NCI-H146 (cell line): ENCODE data around the gene MVB12B.
A peak's percentile ranks its signal among the peaks of the same experiment; 100 is the strongest.

Experiments
- DNase-seq: peaks from one replicate; lab custom pipeline; 2025; lab: John Stamatoyannopoulos, UW

MVB12B gene

DNA sequence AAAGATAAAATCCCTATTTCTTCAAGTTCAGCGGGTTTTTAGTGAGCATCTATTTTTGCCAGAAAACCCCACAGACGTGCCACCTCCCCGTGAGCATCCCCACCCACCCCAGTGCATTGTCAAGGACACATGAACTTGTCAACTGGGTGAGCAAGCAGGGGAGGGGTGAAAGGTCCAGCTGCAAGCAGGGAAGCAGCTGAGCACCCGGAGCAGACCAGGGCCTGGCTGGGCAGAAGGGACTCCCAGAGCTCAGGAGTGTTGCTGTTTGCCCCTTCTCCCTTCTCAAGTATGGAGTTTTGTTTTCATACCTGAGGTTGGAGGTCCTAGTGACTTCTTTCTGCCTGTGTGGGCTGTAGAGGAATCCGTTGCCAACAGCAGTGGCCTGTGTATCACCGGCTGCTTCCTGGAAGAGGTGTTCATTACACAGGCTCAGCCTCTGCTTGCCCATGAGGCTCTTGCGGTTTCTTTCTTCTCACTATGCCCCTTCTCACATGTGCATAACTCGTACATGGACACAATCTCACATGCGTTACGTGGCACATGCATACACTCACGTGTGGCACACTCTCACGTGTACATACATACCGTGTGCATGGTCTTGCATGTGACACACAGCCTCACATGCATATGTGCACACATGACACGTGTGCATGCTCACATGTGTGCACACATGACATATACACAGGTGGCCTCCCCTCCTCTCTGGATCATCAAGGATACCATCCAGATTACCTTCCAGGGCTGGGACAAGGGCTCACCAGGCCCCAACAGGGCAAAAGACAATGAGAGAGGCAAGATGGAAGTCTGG lies 126.7 kb downstream of the MVB12B start:
- DNase-seq = no peak

DNA sequence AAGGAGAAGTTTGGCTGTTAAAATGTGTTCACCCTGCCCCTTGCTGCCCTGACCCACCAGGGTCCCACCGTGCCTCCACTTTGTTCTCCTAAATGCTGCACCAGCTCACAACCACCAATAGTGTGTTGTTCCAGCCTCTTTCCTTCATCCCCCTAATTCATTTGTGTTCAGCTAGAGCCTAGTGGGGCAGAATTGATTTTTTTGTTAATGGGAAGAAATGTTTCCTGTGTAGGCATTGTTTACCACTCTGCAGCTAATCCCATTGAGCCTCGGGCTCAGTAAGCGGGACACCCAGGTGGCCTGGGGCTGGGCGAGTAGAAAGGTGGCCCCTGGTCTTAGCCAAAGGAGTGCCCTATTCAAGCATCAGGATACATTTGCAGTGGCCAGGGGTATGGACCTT lies 127.6 kb downstream of the MVB12B start:
- peak; percentile 4 for DNase-seq

DNA sequence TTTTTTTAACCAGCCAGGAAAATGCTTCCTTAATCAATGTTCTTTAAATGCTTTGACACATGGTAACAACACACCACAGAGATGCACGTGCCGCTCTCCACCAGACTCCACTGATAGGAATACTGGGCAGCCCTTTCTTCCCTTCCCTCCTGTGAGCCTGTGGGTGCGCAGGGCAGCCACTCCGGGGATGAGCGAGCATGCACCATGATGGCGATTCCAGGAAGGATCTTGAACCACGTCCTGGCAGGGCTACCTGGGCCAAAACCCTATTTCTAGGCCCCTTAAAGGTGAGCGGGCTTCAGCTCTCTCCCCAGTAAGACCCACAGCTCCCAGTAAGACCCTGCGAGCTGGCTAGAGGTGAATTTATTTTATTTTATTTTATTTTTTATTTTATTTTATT lies 128.2 kb downstream of the MVB12B start:
- DNase-seq = no peak

DNA sequence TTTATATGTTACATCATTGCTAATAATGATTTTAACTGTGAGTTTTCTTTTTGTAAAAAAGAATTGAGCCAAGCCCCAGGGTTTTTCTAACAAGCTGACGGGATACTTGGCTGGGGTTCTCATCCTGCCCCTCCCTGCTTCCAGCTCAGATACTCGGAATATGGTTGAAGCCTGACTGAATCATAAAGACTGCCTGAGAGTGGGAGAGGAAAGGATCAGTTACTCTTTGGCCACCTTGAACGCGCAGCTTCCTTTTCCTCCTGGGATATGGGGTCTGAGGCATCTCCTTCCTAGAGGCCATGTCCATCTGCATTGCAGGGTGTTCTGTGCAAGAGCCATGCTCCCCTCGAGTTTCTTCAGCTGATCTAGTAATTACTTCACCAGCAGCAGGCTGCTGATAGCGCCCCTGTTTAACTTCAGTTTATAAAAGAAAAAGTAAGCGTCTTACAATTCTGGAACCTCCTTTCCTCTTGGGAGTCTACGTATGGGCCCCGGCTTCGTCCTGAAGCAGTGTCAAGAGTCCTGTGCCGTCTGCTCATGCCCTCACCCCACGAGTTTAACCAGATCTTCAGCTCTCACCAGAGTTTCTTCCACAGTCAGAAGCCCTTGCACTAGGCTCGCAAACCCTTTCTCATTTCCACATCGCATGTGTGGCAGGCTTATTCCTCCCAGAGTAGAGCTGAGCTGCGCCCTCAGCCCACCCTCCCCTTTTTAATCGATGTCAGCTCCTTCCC lies 130.0 kb downstream of the MVB12B start:
- no peak for DNase-seq

DNA sequence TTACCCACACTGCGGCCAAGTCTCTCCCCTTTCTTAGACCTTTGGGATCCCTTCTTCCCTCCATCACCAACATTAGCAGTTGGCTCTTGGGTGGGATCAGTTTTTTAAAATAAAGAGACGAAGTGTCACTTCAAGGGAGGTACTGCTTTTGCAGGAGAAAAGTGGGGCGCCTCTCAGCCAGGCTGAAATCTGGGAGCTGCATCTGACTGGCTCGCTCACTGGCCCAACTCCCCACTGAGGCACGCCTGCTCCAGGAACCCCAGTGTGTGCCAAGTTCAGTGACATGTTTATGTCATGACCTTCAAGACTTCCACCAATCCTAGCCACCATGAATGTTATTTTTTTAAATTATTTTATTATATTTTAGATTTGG lies 130.5 kb downstream of the MVB12B start:
- no peak for DNase-seq

DNA sequence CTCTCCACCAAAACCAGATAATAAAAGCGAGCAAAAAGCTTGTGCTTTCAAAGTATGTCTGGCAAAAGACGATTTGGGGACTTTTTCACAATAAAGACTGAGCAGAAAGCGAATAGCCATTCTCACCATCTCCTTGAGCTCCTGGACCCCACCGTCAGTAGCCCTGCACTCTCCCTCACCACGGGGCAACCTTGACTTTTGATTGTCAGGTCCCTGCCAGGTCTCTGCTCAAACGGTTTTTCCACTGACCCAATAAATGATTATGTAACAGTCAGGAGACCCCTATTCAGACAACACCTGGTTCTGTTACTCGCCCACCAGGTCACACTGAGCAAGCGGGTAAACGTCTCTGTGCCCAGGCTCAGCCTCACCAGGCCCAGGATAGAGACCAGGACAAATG lies 131.3 kb downstream of the MVB12B start:
- no peak for DNase-seq

DNA sequence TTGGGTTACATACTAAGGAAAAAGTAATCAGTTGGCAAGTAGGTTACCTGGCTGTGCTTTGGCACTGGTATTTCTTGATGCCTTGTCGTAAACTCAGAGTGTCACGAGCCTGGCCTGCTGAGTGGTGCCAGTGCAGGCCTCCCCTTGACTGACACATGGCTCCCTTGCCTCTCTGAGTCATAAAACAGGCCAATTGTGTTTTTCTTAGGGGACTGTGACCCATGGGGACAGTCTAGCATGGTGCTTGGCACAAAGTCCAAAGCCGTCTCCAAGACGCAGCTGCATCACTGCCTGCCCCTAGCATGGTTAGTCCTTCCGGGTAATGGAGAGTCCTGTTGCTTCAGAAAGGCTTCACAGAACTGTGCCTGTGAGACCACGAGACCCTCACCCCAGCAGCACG lies 132.5 kb downstream of the MVB12B start:
- DNase-seq = no peak

DNA sequence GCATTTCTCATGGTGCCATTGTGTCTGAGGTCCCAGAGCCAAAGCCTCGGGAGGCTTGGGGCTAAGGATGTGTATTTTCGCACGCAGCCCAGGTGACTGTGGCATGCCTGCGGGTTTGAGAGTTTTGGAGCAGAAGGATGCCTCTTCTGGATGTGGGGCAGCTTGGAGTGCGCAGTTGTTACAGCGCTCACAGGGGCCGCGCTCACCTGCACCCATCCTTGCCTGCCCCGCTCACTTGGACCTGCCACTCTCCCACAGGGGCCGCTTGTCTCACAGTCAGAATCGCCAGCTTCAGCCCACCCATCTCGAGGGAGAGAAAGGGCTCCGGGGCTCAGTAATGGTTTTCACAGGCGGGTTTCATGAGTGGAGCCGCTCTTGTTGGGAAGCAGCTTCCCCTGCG lies 132.9 kb downstream of the MVB12B start:
- no peak for DNase-seq

DNA sequence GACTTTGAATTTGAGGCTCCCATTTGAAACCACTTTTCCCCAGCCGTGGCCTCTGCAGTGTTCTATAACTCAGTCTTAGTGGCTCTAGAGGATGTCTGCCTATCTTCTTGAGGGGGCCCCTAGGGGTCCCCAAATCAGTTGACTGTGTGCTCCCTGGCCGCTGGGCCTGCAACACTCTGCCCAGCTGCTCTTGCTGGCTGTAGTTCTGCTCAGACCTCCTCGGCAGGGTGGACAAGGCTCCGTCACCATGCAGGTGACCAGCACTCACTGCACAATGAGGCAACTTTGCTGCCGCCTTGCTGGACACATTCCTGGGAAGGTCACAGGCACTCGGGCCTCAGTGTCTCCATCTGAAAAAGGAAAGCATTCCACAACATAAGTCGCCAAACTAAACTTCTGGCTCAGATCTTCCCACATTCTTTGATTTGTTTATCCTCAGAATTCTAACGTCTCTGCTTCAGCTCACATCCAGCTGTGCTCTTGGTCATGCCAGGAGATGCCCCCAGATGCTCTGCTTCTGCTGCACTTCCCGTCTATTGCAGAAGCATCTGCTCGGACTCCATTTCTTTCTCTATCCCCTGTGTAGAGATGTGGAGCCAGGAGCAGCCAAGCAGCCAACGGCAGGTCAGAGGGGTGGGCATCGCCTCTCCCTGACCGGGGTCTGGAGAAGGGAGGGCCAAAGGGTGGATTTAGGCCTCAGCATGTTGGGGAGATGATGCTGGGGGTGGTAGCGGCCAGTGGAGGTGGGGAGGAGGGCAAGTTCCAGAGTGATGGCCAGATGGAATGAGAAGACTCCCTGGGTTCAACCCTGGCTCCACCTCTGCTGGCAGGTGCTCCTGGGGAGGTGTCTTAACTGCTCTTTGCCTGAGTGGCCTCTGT lies 133.6 kb downstream of the MVB12B start:
- DNase-seq = no peak

DNA sequence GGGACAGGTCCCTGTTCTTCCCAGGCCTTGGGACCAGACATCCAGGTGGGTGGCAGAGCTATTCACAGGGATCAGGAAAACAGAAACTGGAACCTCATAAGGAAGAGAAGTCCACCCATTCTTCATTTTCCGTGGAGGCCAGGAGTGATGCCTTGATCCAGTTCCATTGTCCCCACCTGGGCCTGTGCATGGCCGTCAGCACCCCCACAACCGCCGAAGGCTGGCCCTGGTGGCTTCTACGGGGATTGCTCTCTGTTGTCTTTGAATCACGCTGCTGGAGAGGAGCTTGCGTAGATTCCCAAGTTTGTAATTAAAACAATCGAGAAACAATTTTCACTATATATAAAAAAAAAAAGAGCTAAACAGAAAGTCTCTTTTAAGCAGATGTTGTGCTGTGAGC lies 134.4 kb downstream of the MVB12B start:
- DNase-seq = no peak

DNA sequence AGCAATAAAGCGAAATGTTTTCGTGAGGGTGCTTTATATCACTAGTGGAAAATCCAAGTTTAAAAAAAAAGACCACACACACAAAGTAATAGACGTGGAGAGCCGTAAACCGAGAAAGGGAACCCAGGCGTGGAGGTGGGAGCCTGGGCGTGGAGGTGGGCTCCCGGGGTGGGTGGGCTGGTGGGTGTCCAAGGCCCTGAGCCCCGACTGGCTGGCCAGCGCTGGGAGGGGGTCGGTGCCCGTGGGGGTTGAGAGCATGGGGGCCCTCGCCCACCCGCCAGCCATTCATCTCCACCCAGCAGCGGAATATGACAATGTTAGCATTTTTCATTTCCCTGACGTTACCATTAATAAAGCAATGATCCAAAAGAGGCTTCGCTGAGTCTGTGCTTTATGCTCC lies 135.0 kb downstream of the MVB12B start:
- no peak for DNase-seq

DNA sequence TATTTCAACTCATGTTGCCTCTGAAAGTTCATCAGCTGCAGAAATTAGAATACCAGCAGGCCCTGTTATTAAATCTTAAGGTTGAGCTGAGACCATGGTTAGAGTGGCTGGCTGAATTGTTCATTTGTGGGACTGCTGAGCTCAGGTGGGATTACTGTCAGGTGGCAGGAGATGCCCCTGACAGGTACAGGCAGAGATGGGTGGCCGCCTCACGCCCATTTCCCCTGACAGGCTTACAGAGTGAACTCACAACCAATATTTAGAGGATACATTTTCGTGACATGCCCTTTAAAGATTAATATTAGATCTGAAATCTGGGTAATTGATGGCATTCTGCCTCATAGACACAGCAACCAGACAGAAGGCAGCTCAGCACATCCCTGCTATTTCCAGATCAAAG lies 136.0 kb downstream of the MVB12B start:
- DNase-seq = no peak

DNA sequence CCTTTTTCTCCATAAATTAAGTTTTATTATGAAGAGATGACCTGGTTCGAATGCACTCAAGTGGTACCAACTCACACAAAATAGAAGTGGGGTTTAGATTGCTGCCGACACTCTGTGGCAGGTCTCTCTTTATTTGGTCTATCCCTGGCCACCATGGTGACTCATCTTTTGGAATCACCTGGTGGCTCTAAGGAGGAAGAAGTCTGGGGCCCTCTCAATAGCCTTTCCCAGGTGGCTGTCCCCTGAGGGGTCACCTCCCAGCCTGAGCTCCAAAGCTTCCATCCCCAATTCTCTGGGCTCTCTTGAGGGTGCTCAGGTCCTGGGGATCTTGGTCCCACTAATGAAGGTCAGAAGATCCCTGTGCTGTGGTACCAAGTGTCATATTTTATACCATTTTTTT lies 136.8 kb downstream of the MVB12B start:
- DNase-seq = no peak

DNA sequence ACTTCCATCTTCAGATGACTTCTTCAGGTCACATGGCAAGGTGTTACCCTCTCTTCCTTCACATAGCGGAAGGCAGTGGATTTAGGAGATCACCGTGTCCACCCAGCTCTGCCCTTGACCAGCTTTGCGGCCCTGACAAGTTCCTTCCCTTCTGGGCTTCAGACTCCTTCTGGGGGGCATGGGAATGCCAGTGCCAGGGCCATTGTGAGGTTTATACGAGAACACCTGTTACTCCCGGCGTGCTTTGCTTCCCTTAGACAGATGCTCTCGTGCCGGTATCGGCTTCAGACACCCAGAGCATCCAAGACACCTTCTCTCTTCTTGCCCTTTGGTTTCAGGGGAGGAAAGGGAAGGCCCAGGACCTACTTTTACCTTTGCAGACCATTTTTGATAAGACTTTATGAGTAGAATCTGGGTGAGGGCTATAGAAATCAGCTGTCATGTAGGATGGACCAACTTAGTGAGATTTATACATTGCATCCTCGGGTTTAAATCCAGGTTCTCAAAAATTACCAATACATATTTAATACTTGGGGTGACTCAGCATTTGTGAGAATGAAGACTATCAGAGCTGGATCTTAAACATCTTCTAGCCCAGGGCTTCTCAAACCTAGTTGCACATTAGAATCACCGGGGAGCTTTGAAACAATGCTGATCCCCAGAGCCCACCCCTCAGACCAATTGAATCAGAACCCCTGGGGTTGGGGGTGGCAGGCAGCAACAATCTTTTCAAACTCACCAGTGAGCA lies 138.2 kb downstream of the MVB12B start:
- DNase-seq = no peak

DNA sequence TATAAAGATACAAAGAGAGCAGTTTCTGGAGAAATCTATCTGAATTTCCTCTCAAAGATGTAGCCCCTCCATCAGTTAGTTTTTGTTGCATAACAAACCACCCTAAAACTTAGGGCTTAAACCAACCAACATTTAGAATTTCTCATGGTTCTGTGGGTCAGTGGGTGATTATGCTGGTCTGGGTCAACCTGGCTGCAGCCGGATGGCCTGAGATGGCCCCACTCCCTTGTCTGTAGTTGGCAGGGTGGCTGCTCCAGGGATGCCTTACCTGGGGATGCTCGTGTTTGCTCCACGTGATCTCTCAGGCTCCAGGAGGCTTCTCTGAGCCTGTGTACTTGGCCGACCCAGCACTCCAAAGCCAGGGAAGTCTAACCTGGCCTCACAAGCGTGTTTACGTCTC lies 139.3 kb downstream of the MVB12B start:
- DNase-seq = no peak

DNA sequence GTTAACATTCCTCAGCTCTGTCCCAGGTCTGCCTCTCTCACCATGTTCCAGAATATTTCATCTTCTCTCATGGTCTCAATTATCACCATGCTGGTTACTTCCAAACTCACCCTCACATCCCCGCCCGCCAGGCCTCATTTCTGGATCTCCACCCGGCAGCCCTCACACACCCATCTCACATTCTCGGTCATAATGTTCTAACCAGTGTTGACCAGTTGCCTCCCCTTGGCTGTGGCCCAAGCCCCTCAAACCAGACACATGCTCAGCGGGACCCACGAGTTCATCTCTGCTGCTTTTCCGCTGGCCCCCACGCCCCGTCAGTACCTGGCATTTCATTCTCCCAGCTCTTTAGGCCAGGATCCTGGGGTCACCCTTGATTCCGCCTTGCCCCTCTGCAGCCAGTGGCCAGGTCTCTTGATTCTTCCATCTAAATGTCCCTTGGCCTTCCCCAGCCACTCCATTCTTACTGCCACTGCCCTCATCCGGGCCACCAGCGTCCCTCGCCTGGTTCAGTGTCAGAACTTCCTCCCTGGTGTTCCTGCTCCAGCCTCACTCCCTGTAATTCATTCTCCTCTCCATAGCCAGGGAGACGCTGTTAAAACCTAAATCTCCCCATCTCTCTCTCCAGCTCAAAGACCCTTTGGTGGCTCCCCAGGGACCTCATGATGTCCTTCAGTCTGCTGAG lies 141.7 kb downstream of the MVB12B start:
- DNase-seq = no peak

DNA sequence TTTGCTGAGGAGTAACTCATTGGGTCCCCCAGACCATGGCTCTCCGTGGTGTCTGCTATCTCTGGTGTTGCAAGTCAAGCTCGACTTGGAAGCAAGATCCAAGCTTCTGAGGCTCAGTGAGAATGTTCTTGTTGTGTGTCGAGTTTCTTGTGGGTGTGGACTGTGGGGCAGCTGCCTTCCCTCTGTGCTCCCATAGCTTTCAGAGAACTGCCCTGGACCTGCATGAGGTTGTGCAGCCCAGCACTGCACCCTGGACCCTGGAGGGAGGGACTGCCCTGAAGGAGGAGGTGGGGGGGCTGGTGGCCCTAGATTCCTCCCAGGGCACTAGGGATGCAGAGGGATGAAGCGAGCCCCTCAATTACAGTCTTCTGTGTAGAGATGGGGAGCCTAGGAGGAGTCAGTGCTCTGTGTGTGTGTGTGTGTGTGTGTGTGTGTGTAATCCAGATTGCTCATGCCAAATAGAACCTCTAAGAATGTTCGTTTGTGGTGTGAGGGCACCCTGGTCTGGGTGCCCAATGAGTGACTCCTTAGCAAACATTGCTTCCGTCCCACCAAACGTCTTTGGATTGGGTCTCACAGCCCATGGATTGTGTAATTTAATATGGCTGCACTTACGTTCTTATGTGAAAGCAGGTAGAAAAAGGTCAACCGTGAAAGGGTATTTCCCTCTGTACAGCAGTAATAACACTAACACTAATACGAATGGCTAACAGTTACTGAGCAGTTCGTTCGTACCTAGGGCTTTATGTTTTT lies 143.8 kb downstream of the MVB12B start:
- no peak for DNase-seq

DNA sequence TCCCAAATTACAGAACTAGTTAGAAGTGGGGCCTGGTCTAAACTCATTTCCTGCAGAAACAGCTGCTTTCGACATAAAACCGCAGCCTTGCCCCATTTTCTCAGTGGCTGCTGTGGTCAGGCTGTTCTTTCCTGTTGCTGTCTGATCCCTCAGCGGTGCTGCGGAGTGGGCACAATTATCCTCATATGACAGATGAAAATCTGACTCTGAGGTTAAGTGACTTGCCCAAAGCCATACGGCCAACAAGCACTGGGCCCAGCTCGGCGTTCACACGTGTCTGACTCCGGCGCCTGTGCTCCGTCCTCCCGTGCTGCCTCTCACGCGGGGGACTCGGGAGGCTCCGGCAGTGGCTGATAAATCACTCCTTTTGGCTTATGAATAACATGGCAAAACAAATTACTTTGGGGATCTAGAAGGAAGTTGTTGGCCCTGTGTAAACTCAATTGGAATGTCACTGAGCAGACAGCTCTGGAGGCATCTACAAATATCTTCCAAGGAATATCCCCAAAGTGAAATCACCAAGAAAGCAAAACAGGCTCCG lies 144.5 kb downstream of the MVB12B start:
- no peak for DNase-seq

DNA sequence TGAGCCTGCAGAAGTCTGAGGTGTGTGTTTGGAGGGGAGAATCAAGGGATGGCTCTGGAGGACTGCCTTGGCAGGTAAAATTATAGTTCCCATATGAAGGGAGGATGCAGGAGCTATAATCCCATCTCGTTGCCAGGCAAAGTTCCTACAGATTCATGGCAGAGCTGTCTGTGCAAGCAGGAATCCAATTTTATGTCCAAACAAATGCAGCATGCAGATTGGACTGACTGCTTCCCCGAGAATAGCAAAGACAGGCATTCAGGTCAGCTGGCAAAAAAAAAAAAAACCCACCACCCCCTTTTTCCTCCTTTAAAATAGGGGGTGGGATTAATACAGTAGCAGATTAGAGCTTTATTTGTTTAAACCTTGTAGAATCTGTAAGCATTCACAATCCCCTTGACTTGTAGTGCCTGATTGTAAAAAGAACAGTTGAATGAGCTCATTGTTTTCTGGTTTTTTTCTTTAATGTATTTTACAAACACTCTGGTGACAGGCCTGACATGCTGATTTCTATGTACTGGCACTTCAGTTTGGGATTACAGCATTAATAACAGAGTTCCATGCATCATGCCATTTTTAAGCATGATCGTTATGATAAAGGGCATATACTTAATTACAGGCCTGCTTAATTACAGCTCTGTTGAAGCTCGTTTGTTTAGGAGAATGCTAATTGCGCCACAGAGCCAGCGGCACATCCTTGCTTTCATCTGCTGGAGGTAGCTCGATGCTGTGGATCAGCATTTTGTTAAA lies 145.7 kb downstream of the MVB12B start:
- peak; percentile 8 for DNase-seq

DNA sequence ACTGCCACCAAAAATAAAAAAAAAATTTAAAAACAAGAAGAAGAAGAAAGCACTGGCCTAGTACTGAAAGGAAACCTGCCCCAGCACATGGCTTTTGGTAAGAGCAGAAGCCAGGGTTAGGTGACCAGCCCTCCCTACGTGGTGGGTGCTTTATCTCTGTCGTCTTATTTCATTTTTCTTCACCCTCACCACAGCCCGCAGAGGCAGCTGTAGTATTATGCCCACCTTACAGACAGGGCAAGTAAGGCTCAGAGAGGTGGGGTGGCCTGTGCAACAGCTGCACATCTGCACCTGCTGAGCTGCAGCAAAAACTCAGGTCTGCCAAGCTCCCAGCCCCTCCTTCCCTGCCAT lies 146.3 kb downstream of the MVB12B start:
- DNase-seq = no peak
